ENCODE results near the gene SNX13.

The SNX13 gene

GRCh38 chr7:17946591-17946990 is 6.3 kb upstream of the SNX13 start:
- DNase-seq = no peak

- no peak for DNase-seq
Measured at GRCh38 chr7:17944720-17945119, 4.4 kb upstream of the SNX13 start.

- DNase-seq = no peak
Measured at GRCh38 chr7:17943006-17943405, 2.7 kb upstream of the SNX13 start.

- DNase-seq = no peak
Measured at GRCh38 chr7:17942231-17942630, 1.9 kb upstream of the SNX13 start.

- DNase-seq = no peak
Measured at GRCh38 chr7:17940951-17941431, 697 bp upstream of the SNX13 start.

GRCh38 chr7:17939606-17940301 is 540 bp downstream of the SNX13 start:
- DNase-seq = no peak

- no peak for DNase-seq
Measured at GRCh38 chr7:17939211-17939605, 1.1 kb downstream of the SNX13 start.

GRCh38 chr7:17937506-17938120 is 2.7 kb downstream of the SNX13 start:
- DNase-seq = no peak

GRCh38 chr7:17936321-17936720 is 4.0 kb downstream of the SNX13 start:
- DNase-seq = no peak

- no peak for DNase-seq
Measured at GRCh38 chr7:17934612-17935240, 5.6 kb downstream of the SNX13 start.

- DNase-seq = no peak
Measured at GRCh38 chr7:17934094-17934493, 6.2 kb downstream of the SNX13 start.

GRCh38 chr7:17932770-17933169 is 7.5 kb downstream of the SNX13 start:
- no peak for DNase-seq

GRCh38 chr7:17931069-17931468 is 9.2 kb downstream of the SNX13 start:
- DNase-seq = no peak

GRCh38 chr7:17930546-17930945 is 9.7 kb downstream of the SNX13 start:
- no peak for DNase-seq

GRCh38 chr7:17929647-17930395 is 10.5 kb downstream of the SNX13 start:
- DNase-seq = no peak

GRCh38 chr7:17928055-17928454 is 12.2 kb downstream of the SNX13 start:
- DNase-seq = no peak

GRCh38 chr7:17921857-17922416 is 18.4 kb downstream of the SNX13 start:
- DNase-seq = no peak

- DNase-seq = no peak
Measured at GRCh38 chr7:17917842-17918241, 22.5 kb downstream of the SNX13 start.

GRCh38 chr7:17916786-17917185 is 23.5 kb downstream of the SNX13 start:
- no peak for DNase-seq

GRCh38 chr7:17915796-17916195 is 24.5 kb downstream of the SNX13 start:
- no peak for DNase-seq

- DNase-seq = no peak
Measured at GRCh38 chr7:17915168-17915567, 25.1 kb downstream of the SNX13 start.

- DNase-seq = no peak
Measured at GRCh38 chr7:17913250-17913649, 27.0 kb downstream of the SNX13 start.

Measured in NCI-H1930 (cell line).